ENCODE results near the gene MADD.
"Not testable (repeated sequence)": the region's sequence is repeated elsewhere in the genome, so short reads cannot be mapped to it uniquely, and the experiment has no call there.

MADD gene

GRCh38 chr11:47278058-47278457, 8.1 kb downstream of the MADD start:
- no peak for DNase-seq

GRCh38 chr11:47278769-47279168, 8.8 kb downstream of the MADD start:
- DNase-seq: no peak

- no peak for DNase-seq
Measured at GRCh38 chr11:47280099-47280498, 10.2 kb downstream of the MADD start.

GRCh38 chr11:47280860-47281259, 10.9 kb downstream of the MADD start:
- no peak for DNase-seq

GRCh38 chr11:47282462-47282861, 12.5 kb downstream of the MADD start:
- DNase-seq: no peak

GRCh38 chr11:47284151-47284550, 14.2 kb downstream of the MADD start:
- DNase-seq: no peak

- no peak for DNase-seq
Measured at GRCh38 chr11:47285969-47286770, 16.2 kb downstream of the MADD start.

GRCh38 chr11:47288066-47288465, 18.1 kb downstream of the MADD start:
- no peak for DNase-seq

GRCh38 chr11:47289856-47290255, 19.9 kb downstream of the MADD start:
- DNase-seq: no peak

- no peak for DNase-seq
Measured at GRCh38 chr11:47295385-47295784, 25.5 kb downstream of the MADD start.

- DNase-seq: no peak
Measured at GRCh38 chr11:47296045-47296444, 26.1 kb downstream of the MADD start.

GRCh38 chr11:47299078-47299477, 29.1 kb downstream of the MADD start:
- no peak for DNase-seq

GRCh38 chr11:47302853-47303252, 32.9 kb downstream of the MADD start:
- no peak for DNase-seq

- DNase-seq: no peak
Measured at GRCh38 chr11:47305734-47306483, 36.0 kb downstream of the MADD start.

GRCh38 chr11:47306484-47306844, 36.5 kb downstream of the MADD start:
- no peak for DNase-seq

GRCh38 chr11:47308050-47308823, 38.3 kb downstream of the MADD start:
- no peak for DNase-seq

GRCh38 chr11:47314992-47315391, 45.1 kb downstream of the MADD start:
- no peak for DNase-seq

GRCh38 chr11:47316501-47316900, 46.6 kb downstream of the MADD start:
- not testable (repeated sequence) for DNase-seq

GRCh38 chr11:47317064-47317828, 47.3 kb downstream of the MADD start:
- DNase-seq: no peak

- no peak for DNase-seq
Measured at GRCh38 chr11:47318166-47318565, 48.2 kb downstream of the MADD start.

- no peak for DNase-seq
Measured at GRCh38 chr11:47324520-47324919, 54.6 kb downstream of the MADD start.

GRCh38 chr11:47325271-47326041, 55.5 kb downstream of the MADD start:
- DNase-seq: no peak
